ENCODE measurements around the gene BMP8B.
"Not testable (repeated sequence)": the region's sequence is repeated elsewhere in the genome, so short reads cannot be mapped to it uniquely, and the experiment has no call there.

BMP8B gene

GRCh38 chr1:39777306-39777705 is 11.4 kb downstream of the BMP8B start:
- no peak for DNase-seq

GRCh38 chr1:39776886-39777285 is 11.8 kb downstream of the BMP8B start:
- no peak for DNase-seq

DNA sequence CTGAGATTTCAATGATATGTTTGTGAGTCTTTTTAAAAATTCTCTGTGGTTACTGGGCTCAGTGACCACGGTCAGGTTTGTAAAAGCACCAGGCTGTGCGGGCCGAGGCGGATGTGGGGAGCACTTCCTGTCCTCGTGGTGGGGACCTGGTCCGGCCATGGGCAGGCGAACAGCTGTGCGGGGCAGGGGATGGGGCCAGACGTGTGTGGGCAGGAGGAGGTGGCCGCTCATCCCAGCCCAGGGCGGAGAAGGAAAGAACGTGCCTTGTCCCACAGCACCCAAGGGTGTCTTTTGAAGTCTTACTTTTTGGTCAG is 12.3 kb downstream of the BMP8B start:
- no peak for DNase-seq

GRCh38 chr1:39775676-39776399 is 12.8 kb downstream of the BMP8B start:
- not testable (repeated sequence) for DNase-seq

DNA sequence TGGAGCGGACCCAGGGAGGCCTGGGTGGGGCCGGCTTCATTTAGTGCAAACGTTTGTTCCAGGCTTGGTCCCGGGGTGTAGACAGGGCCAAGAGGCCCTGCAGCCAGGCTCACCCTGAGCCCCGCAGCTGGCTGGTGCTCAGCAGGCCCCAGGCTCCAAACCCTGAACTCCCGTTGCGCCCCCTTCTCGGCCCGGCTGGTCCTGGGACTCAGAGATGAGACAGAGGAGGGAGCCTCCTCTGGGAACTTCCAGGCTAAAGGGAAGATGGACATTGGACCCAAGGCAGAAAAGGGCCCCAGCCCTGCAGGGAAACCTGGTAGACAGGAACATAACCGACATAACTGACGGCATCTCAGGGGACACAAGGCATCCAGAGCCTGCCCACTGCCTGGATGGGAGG is 13.5 kb downstream of the BMP8B start:
- not testable (repeated sequence) for DNase-seq

GRCh38 chr1:39773369-39773979 is 15.2 kb downstream of the BMP8B start:
- DNase-seq, result not testable (repeated sequence)

GRCh38 chr1:39771022-39771532 is 17.6 kb downstream of the BMP8B start, which contains the start of gene OXCT2:
OXCT2 (minus strand) TSS chr1:39771348; CDS start chr1:39771255, 93 bp downstream.
- not testable (repeated sequence) for DNase-seq

GRCh38 chr1:39770100-39771021 is 18.3 kb downstream of the BMP8B start:
- DNase-seq, result not testable (repeated sequence)

DNA sequence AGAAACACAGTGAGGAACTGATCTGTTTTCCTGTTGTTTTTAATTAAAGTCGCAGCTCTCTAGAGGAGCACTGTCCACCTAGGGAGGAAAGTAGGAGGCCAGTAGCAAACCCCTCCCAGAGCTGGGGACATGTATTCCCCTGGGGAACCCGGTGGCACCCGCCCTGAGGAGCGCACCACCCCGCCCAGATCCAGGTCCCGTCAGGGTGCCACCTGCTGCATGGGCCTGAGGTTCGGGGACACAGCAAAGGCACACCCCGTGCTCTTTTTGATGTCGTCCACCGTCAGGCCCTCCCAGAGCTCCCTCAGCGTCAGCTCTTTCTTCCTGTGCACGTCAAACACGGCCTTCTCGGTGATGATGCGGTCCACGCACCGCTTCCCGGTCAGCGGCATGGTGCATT is 19.2 kb downstream of the BMP8B start:
- DNase-seq, result not testable (repeated sequence)

DNA sequence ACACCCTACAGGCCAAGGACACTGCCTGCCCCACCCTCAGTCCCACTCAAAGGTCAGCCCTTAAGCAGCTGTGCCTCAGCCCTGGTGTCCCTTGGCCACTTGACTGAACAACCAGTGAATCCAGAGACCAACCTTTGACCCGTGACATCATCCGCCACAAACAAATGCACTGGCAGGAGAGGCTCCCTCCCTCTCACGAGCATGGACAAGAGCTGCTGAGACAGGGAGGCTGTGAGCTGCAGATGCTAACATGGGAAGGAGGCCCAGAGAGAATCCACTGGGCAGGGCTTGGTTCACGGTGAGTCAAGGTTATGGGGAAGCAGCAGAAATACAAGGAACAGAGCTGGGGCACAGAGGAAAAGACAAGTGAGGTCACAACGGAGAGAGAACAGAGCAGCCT is 22.2 kb downstream of the BMP8B start:
- not testable (repeated sequence) for DNase-seq

DNA sequence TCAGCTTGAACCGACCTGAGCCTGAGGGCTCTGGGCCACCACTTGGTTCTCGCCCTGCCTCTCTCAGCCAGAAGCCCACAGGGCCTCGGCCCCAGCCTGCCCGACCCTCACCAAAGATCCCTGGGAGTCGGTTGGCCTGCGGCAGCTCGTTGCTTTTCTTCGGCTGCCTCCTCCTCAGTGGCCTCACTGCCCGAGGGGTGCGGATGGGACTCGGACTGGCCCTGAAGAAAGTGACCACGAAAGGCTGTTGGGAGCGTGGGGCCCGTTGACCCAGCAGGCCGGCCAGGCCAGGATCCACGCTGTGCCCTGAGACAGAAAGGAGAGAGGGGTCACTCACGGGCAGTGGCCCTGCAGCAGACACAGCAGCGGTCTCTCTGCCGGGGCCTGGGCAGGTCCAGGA is 24.2 kb downstream of the BMP8B start:
- DNase-seq, result not testable (repeated sequence)

DNA sequence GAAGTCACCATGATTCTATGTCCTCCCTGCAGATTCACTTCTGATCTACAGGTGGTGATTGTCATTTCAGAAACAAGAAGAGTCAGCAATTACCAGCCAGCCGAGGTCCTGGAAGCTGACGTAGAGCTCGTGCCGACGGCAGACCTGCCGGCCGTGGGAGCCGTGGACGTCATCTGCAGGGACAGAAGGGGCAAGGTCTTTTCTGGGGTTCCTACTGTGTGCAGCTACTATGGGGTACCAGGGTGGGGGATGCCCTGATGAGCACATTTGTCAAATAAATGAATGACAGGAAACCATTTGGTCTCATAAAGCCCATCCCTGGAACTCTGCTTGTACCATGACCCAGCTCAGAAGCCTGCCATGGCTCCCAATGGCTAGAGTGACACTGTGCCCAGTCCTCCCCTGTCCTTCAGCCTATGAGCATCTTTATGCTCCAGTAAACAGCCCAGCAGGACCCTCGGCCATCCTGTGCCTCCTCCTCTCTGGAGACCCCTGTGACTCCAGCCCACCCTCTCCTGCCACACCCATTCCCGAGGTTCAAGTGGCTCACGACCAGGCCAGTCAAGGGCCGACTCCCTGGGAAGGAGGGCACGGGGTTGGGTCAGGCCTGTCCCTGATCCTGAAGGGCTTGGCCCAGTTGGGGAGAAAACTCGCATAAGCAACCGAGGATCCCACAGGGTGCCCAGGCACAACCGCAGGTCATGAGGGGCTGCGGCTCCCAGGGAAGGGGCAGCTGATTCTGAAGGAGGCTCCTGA is 24.9 kb downstream of the BMP8B start:
- not testable (repeated sequence) for DNase-seq

DNA sequence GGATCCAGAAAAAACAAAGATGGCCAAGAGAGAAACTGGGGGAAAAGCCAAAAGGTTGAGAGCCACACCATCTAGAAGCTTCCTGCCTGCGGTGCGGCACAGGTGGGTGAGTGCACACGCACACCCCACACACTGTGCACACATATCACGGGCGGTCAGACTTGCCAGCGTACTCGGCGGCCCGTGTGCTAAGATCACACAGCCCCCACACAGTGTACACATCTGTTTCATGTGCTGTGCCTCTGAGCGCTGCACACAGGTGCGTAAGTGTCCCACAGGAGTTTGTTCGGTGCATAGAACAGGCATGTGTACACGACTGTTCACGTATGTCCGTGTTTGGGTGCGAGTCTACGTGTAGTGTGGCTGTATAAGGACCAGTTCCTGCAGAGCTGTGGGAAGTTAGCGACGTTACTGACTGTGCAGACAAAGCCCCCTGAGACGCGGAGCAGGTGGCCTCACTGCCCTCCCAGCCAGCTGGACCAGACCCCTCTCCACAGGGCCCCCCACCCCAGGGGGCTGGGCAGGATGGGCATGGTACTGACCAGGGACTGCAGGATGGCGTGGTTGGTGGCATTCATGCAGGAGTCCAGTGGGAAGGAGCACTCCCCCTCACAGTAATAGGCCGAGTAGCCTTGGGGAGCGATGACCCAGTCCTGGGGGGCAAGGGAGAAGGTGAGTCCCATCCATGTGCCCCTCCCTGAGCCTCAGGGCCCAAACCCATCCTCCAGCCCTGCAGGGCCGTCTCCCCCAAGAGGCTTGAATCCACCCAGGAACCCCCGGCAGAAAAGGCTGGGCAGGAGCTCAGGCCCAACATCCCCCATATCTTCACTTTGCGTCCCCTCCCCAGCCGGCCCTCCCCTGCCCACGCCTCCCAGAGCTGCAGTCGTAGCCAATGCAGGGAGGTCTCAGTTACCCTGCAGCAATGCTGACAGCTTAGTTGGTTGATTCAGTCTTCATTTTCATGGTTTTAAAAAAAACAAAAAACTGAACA is 25.8 kb downstream of the BMP8B start:
- DNase-seq, result no peak

DNA sequence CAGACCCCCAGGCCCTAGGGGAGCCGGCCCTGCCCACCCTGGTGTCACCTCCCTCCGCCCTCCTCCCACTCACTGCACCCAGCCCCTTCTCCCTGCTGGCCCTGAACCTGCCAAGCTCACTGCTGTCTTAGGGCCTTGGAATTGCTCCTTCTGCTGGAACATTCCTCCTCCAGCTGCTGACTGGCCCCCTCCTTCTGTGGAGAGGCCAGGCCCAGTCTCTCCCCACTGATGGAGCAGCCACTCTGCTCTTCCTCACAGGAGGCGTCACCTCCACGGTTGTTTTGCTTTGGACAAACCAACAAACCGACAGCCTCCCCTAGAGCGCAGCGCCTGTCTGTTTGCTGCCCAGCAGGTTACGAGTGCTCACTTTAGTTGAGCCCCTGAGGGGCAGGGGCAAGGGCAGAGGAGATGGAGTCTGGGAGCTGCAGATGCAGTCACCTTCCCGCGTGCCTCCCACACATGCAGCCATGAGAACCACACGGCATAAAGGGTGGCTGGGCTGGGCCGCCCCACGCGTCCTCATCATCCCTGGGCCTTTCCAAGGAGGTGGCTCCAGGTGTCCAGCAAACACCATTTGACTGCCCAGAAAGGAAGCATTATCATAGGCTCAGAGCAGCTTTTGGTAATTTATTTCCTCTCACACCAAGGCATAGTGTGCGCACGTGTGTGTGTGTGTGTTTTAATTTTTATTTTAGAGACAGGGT is 27.0 kb downstream of the BMP8B start:
- DNase-seq, result no peak

- no peak for DNase-seq
Measured at GRCh38 chr1:39761016-39761415, 27.6 kb downstream of the BMP8B start.

GRCh38 chr1:39760074-39761008 is 28.3 kb downstream of the BMP8B start:
- DNase-seq, result no peak

GRCh38 chr1:39759436-39759726 is 29.3 kb downstream of the BMP8B start:
- DNase-seq, result no peak

DNA sequence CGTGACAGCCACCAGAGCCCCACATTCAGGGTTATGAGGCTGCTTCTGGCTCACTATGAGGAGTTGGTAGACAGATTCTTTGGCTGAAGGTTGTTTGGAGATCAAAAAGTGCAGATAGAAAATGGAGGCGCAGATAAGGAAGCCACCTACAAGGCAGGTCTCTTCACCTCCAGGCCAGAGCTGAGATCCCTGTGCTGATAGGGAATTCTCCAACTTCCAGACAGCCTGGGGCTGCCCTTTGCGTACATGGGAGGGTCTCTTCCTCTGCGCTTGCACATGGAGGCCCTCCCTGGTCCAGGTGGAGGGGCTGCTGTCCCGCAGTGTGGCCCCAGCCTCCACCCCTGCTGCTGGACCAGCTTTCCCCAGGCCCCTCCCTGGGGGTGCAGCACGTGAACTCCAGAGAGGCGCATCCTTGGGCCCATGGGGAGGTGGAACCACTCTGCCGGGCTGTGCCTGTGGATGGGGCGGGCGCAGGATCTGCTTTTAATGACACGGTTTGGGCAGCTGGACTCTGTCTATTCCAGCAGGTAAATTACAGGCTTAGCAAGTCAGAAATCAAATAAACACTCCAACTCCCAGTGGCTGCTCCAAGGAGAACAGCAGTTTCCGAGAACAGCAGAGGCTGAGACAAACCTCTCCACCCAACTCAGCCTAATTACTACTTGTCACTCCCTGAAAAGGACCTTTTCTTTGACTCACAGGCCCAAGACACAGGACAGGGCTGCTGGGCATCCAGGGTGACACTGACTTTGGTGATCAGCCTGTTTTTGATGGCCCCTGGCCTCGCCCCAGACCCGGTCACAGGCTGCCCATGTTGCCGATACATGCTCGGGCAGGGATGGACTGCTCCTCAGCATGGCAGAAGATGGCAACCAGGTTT is 29.9 kb downstream of the BMP8B start:
- no peak for DNase-seq

- peak; percentile 97 for DNase-seq
Measured at GRCh38 chr1:39757501-39757900, 31.2 kb downstream of the BMP8B start.

Data from hematopoietic multipotent progenitor cell treated with erythropoietin and hydrocortisone succinate and interleukin-3 and kit ligand, for 8 days (in vitro differentiated cells).